BLaER1 (cell line): ENCODE results near the gene SPACA7.

Experiments used
- H3K27ac ChIP-seq: shearing (Covaris generic); formaldehyde crosslinking; 2 replicates; pipeline ENCODE4 v1.8.1; 2022
- H3K27me3 ChIP-seq: shearing (Covaris generic); formaldehyde crosslinking; 2 replicates; pipeline ENCODE4 v1.8.1; 2022
- H3K36me3 ChIP-seq: shearing (Covaris generic); formaldehyde crosslinking; 2 replicates; pipeline ENCODE4 v1.8.1; 2022
- H3K4me1 ChIP-seq: shearing (Covaris generic); formaldehyde crosslinking; 2 replicates; pipeline ENCODE4 v1.8.1; 2022
- H3K4me2 ChIP-seq: shearing (Covaris generic); formaldehyde crosslinking; 2 replicates; pipeline ENCODE4 v1.8.1; 2022
- H3K4me3 ChIP-seq: shearing (Covaris generic); formaldehyde crosslinking; 2 replicates; pipeline ENCODE4 v1.8.1; 2022
- H3K9ac ChIP-seq: shearing (Covaris generic); formaldehyde crosslinking; 2 replicates; pipeline ENCODE4 v1.8.1; 2022
- H3K9me3 ChIP-seq: shearing (Covaris generic); formaldehyde crosslinking; 2 replicates; pipeline ENCODE4 v1.8.1; 2022
- H4K20me1 ChIP-seq: shearing (Covaris generic); formaldehyde crosslinking; 2 replicates; pipeline ENCODE4 v1.8.1; 2022
- Cebpa-rat ChIP-seq: shearing (Covaris generic); IDR thresholded peaks from 2 replicates; pipeline ENCODE4 v1.8.1; 2022

The SPACA7 gene

GRCh38 chr13:112335135-112335534 is 41.0 kb upstream of the SPACA7 start:
- Histone ChIP-seq H3K4me2 (no peak overlapping the region), H3K36me3 (no peaks in the 10 kb centered on the region), H3K27me3 (peaks cover 21% of the 10 kb centered on the region), H3K4me3 (no peak overlapping the region), H4K20me1 (no peaks in the 10 kb centered on the region), H3K9me3 (peaks cover 12% of the 10 kb centered on the region), H3K9ac (no peak overlapping the region), H3K4me1 (no peaks in the 10 kb centered on the region), H3K27ac (no peak overlapping the region)
- TF ChIP-seq Cebpa-rat, result no peak

- no peak overlapping the region for H3K4me2 ChIP-seq
- no peaks in the 10 kb centered on the region for H4K20me1 ChIP-seq
- no peak overlapping the region for H3K4me3 ChIP-seq
- H3K36me3 ChIP-seq, result no peaks in the 10 kb centered on the region
- H3K9me3 ChIP-seq, result peaks cover 12% of the 10 kb centered on the region
- peaks cover 12% of the 10 kb centered on the region for H3K4me1 ChIP-seq
- peaks cover 9% of the 10 kb centered on the region; the same call in 1 of the 2 replicates for H3K27me3 ChIP-seq
- H3K27ac ChIP-seq, result no peak overlapping the region
- no peak overlapping the region for H3K9ac ChIP-seq
- TF ChIP-seq Cebpa-rat, result no peak
Observed at GRCh38 chr13:112341446-112341845, 34.7 kb upstream of the SPACA7 start.

GRCh38 chr13:112341976-112342735 is 34.0 kb upstream of the SPACA7 start:
- H3K27ac ChIP-seq, result no peak overlapping the region
- H4K20me1 ChIP-seq, result no peaks in the 10 kb centered on the region
- peaks cover 8% of the 10 kb centered on the region for H3K9me3 ChIP-seq
- peaks cover 15% of the 10 kb centered on the region; the same call in 1 of the 2 replicates for H3K27me3 ChIP-seq
- H3K4me1 ChIP-seq, result peaks cover 14% of the 10 kb centered on the region
- no peaks in the 10 kb centered on the region for H3K36me3 ChIP-seq
- H3K4me3 ChIP-seq, result no peak overlapping the region
- no peak overlapping the region for H3K9ac ChIP-seq
- TF ChIP-seq Cebpa-rat, result no peak
- no peak overlapping the region for H3K4me2 ChIP-seq

GRCh38 chr13:112342841-112343361 is 33.3 kb upstream of the SPACA7 start:
- Histone ChIP-seq H3K4me3 (no peak overlapping the region), H3K9ac (no peak overlapping the region), H3K27ac (no peak overlapping the region), H3K27me3 (peaks cover 15% of the 10 kb centered on the region; the same call in 1 of the 2 replicates), H3K4me1 (peaks cover 14% of the 10 kb centered on the region), H3K9me3 (peaks cover under 1% of the 10 kb centered on the region; the same call in 1 of the 2 replicates), H3K36me3 (no peaks in the 10 kb centered on the region), H4K20me1 (no peaks in the 10 kb centered on the region), H3K4me2 (no peak overlapping the region)
- no peak for TF ChIP-seq Cebpa-rat

- no peak for TF ChIP-seq Cebpa-rat
Observed at GRCh38 chr13:112343591-112343990, 32.6 kb upstream of the SPACA7 start.

GRCh38 chr13:112345826-112346172 is 30.4 kb upstream of the SPACA7 start:
- TF ChIP-seq Cebpa-rat, result no peak
- H3K27me3 ChIP-seq, result peaks cover 15% of the 10 kb centered on the region; the same call in 1 of the 2 replicates
- H3K27ac ChIP-seq, result no peak overlapping the region
- H3K4me2 ChIP-seq, result peak overlapping the region; percentile 23
- no peaks in the 10 kb centered on the region for H3K9me3 ChIP-seq
- no peak overlapping the region for H3K4me3 ChIP-seq
- no peaks in the 10 kb centered on the region for H4K20me1 ChIP-seq
- H3K9ac ChIP-seq, result no peak overlapping the region
- no peaks in the 10 kb centered on the region for H3K36me3 ChIP-seq
- peaks cover 14% of the 10 kb centered on the region for H3K4me1 ChIP-seq

More at GRCh38 chr13:112343591-112343990, 32.6 kb upstream of the SPACA7 start:
- H3K27me3 ChIP-seq, result peaks cover 15% of the 10 kb centered on the region; the same call in 1 of the 2 replicates
- no peak overlapping the region for H3K27ac ChIP-seq
- no peak overlapping the region for H3K4me3 ChIP-seq
- peaks cover 14% of the 10 kb centered on the region for H3K4me1 ChIP-seq
- H3K9me3 ChIP-seq, result no peaks in the 10 kb centered on the region
- no peaks in the 10 kb centered on the region for H4K20me1 ChIP-seq
- H3K4me2 ChIP-seq, result no peak overlapping the region
- no peak overlapping the region for H3K9ac ChIP-seq
- no peaks in the 10 kb centered on the region for H3K36me3 ChIP-seq

- peaks cover 14% of the 10 kb centered on the region for H3K4me1 ChIP-seq
- H3K4me2 ChIP-seq, result peak overlapping the region; percentile 23
- no peak for TF ChIP-seq Cebpa-rat
- H3K36me3 ChIP-seq, result no peaks in the 10 kb centered on the region
- H3K27ac ChIP-seq, result no peak overlapping the region
- peaks cover 15% of the 10 kb centered on the region; the same call in 1 of the 2 replicates for H3K27me3 ChIP-seq
- H3K9me3 ChIP-seq, result no peaks in the 10 kb centered on the region
- H3K4me3 ChIP-seq, result no peak overlapping the region
- no peak overlapping the region for H3K9ac ChIP-seq
- no peaks in the 10 kb centered on the region for H4K20me1 ChIP-seq
Observed at GRCh38 chr13:112346173-112346898, 29.8 kb upstream of the SPACA7 start.

- H3K27me3 ChIP-seq, result peaks cover 15% of the 10 kb centered on the region; the same call in 1 of the 2 replicates
- H3K4me2 ChIP-seq, result no peak overlapping the region
- H3K9me3 ChIP-seq, result no peaks in the 10 kb centered on the region
- no peaks in the 10 kb centered on the region for H3K36me3 ChIP-seq
- H3K9ac ChIP-seq, result no peak overlapping the region
- H3K4me1 ChIP-seq, result peaks cover 14% of the 10 kb centered on the region
- TF ChIP-seq Cebpa-rat, result no peak
- H3K27ac ChIP-seq, result no peak overlapping the region
- no peak overlapping the region for H3K4me3 ChIP-seq
- H4K20me1 ChIP-seq, result no peaks in the 10 kb centered on the region
Observed at GRCh38 chr13:112346899-112347229, 29.3 kb upstream of the SPACA7 start.

GRCh38 chr13:112347986-112348385 is 28.2 kb upstream of the SPACA7 start:
- H3K9ac ChIP-seq, result no peak overlapping the region
- no peaks in the 10 kb centered on the region for H3K36me3 ChIP-seq
- H3K27me3 ChIP-seq, result peaks cover 15% of the 10 kb centered on the region; the same call in 1 of the 2 replicates
- no peak overlapping the region for H3K4me2 ChIP-seq
- no peaks in the 10 kb centered on the region for H4K20me1 ChIP-seq
- no peaks in the 10 kb centered on the region for H3K9me3 ChIP-seq
- no peak overlapping the region for H3K27ac ChIP-seq
- H3K4me1 ChIP-seq, result peaks cover 14% of the 10 kb centered on the region
- no peak for TF ChIP-seq Cebpa-rat
- no peak overlapping the region for H3K4me3 ChIP-seq

GRCh38 chr13:112348642-112349345 is 27.4 kb upstream of the SPACA7 start:
- H3K27me3 ChIP-seq, result peaks cover 15% of the 10 kb centered on the region; the same call in 1 of the 2 replicates

More at GRCh38 chr13:112348642-112349345, 27.4 kb upstream of the SPACA7 start:
- no peak for TF ChIP-seq Cebpa-rat
- Histone ChIP-seq H3K4me1 (peaks cover 14% of the 10 kb centered on the region), H3K9ac (no peak overlapping the region), H3K4me3 (no peak overlapping the region), H4K20me1 (no peaks in the 10 kb centered on the region), H3K36me3 (no peaks in the 10 kb centered on the region), H3K27ac (no peak overlapping the region), H3K4me2 (no peak overlapping the region), H3K9me3 (no peaks in the 10 kb centered on the region)
